HCT116 (cell line): Measurements from ENCODE around the gene FGF1. TPM values are rescaled to one million over a fixed set of nuclear protein-coding genes. Genes with fewer than 3 reads are reported as not detected.

Experiments
- ATAC-seq: fragments of 200-7000 bp; cut with Tn5 transposase; 2 replicates; pipeline ENCODE4 v1.9.1; 2020; ENCODE audit warnings: mild to moderate bottlenecking, moderate library complexity
- BruUV-seq: library from RNA; stranded (reverse); fragments of 400-500 nt; replicated peaks from 2 replicates; lab custom pipeline; 2021; lab: Mats Ljungman, UMichigan
- CTCF ChIA-PET: fragments of 300-600 bp; sonication (Branson Sonifier 250); formaldehyde crosslinking; loops from one replicate; lab custom pipeline; 2021; ENCODE audit warnings: antibody characterized with exemption; lab: Charles Lee
- POLR2A ChIA-PET: fragments of 300-600, 350-600 bp; sonication (Branson Sonifier 250); formaldehyde crosslinking; loops from one replicate; lab custom pipeline; 2021; ENCODE audit warnings: antibody characterized with exemption; lab: Charles Lee
- RAD21 ChIA-PET, 2 experiments: fragments of 300-600 bp; sonication (Branson Sonifier 250); formaldehyde crosslinking; loops; one replicate each; lab custom pipeline; 2023; ENCODE audit warnings: low total read pairs in 2 of 2; ENCODE audit not compliant: uncharacterized antibody in 2 of 2, unreplicated experiment in 2 of 2, low non-redundant PET in 1 of 2; lab: Charles Lee
- DNase-seq: peaks from one replicate; pipeline ENCODE4 v3.0.0-alpha.2; 2010; ENCODE audit warnings: low read depth, low spot score
- H2AFZ ChIP-seq: fragments of 200-600 bp; shearing (Covaris generic), sonication (generic); 2 replicates; pipeline ENCODE4 v1.6.1; 2017; ENCODE audit warnings: low read depth, mixed run types, mixed read lengths, antibody characterized with exemption, low read length; ENCODE audit not compliant: poor library complexity, severe bottlenecking
- H3K27ac ChIP-seq: 2 replicates; pipeline ENCODE4 v1.5.1; 2012; ENCODE audit warnings: low read depth, low read length
- H3K27me3 ChIP-seq: fragments of 200-600 bp; sonication (generic); 2 replicates; pipeline ENCODE4 v1.6.1; 2016; ENCODE audit warnings: mixed run types, low read length, mixed read lengths; ENCODE audit not compliant: insufficient read depth
- H3K36me3 ChIP-seq, 2 experiments: fragments of 200-500 bp in 1 of 2; fragments of 200-600 bp in 1 of 2; sonication (Bioruptor generic) in 1 of 2; sonication (generic) in 1 of 2; 2 replicates each; pipeline versions ENCODE4 v1.5.1 to v1.6.1; 2014 to 2016; ENCODE audit warnings: low read length in 2 of 2, inconsistent platforms in 1 of 2, mixed read lengths in 1 of 2, mixed run types in 1 of 2; ENCODE audit not compliant: insufficient read depth in 2 of 2, control insufficient read depth in 1 of 2
- H3K4me1 ChIP-seq, 2 experiments: fragments of 200-600 bp in 1 of 2; sonication (generic) in 1 of 2; 2 replicates each; pipeline versions ENCODE4 v1.5.1 to v1.6.1; 2012 to 2017; ENCODE audit warnings: low read length in 2 of 2, inconsistent platforms in 1 of 2, mild to moderate bottlenecking in 1 of 2, mixed read lengths in 1 of 2, mixed run types in 1 of 2, moderate library complexity in 1 of 2; ENCODE audit not compliant: insufficient read depth in 2 of 2, control insufficient read depth in 1 of 2
- H3K4me2 ChIP-seq: fragments of 200-600 bp; sonication (generic); 2 replicates; pipeline ENCODE4 v1.6.1; 2017; ENCODE audit warnings: mixed run types, low read length, mixed read lengths
- H3K4me3 ChIP-seq, 2 experiments: fragments of 200-600 bp in 1 of 2; sonication (generic) in 1 of 2; replicated peaks in 1 of 2; 2 replicates each; pipeline ENCODE4 v1.5.1; 2011 to 2016; ENCODE audit warnings: low read length in 2 of 2, control low read depth in 1 of 2, low read depth in 1 of 2, mild to moderate bottlenecking in 1 of 2, mixed read lengths in 1 of 2, mixed run types in 1 of 2
- H3K79me2 ChIP-seq: fragments of 200-600 bp; sonication (generic); 2 replicates; pipeline ENCODE4 v1.6.1; 2017; ENCODE audit warnings: mild to moderate bottlenecking, mixed run types, low read length, moderate library complexity, mixed read lengths; ENCODE audit not compliant: insufficient read depth
- H3K9ac ChIP-seq: fragments of 200-600 bp; sonication (generic); 2 replicates; pipeline ENCODE4 v1.6.1; 2016; ENCODE audit warnings: low read length, mixed read lengths
- H3K9me2 ChIP-seq: fragments of 200-600 bp; sonication (generic), shearing (Covaris generic); 2 replicates; pipeline ENCODE4 v1.6.1; 2017; ENCODE audit warnings: mixed run types, mild to moderate bottlenecking, moderate library complexity; ENCODE audit not compliant: insufficient read depth
- H3K9me3 ChIP-seq, 2 experiments: fragments of 200-500 bp in 1 of 2; fragments of 200-600 bp in 1 of 2; sonication (Bioruptor generic) in 1 of 2; sonication (generic) in 1 of 2; 2 replicates each; pipeline ENCODE4 v1.6.1; 2014 to 2017; ENCODE audit warnings: low read length in 2 of 2, mixed read lengths in 2 of 2, inconsistent platforms in 1 of 2, low read depth in 1 of 2, mild to moderate bottlenecking in 1 of 2, mixed run types in 1 of 2, moderate library complexity in 1 of 2; ENCODE audit not compliant: control insufficient read depth in 1 of 2, insufficient read depth in 1 of 2
- H4K20me1 ChIP-seq: fragments of 200-600 bp; sonication (generic), shearing (Covaris generic); 2 replicates; pipeline ENCODE4 v1.6.1; 2017; ENCODE audit warnings: mixed run types, mild to moderate bottlenecking, moderate library complexity; ENCODE audit not compliant: insufficient read depth
- ATF3 ChIP-seq: IDR thresholded peaks from 2 replicates; pipeline ENCODE4 v1.6.1; 2012
- JUND ChIP-seq: IDR thresholded peaks from 2 replicates; pipeline ENCODE4 v1.6.1; 2012
- RAD21 ChIP-seq: IDR thresholded peaks from 2 replicates; pipeline ENCODE4 v1.6.1; 2012; ENCODE audit warnings: low read depth, mild to moderate bottlenecking
- REST ChIP-seq: IDR thresholded peaks from 2 replicates; pipeline ENCODE4 v1.6.1; 2012; ENCODE audit warnings: low read depth
- SP1 ChIP-seq: IDR thresholded peaks from 2 replicates; pipeline ENCODE4 v1.6.1; 2012; ENCODE audit warnings: low read depth
- TCF7L2 ChIP-seq: IDR thresholded peaks from 2 replicates; pipeline ENCODE4 v1.7.0; 2011; ENCODE audit warnings: borderline replicate concordance, inconsistent platforms; ENCODE audit not compliant: insufficient read depth, insufficient read length; ENCODE audit errors: extremely low read depth
- intact Hi-C: fragments of 100-400 bp; cut with micrococcal nuclease; formaldehyde crosslinking; loops from 2 replicates; pipeline ENCODE4 v1.10.0; 2022
- total RNA-seq: library from RNA; stranded (reverse); gene quantifications from one replicate; pipeline ENCODE4 v1.2.1, GENCODE V29; 2021; ENCODE audit not compliant: unreplicated experiment

The FGF1 gene
- total RNA-seq, 1 experiment from 2014 or later, result not detected

GRCh38 chr5:142671801-142672200, 14.1 kb downstream of the FGF1 start (continued):
- TF ChIP-seq ATF3, result no peak

- Histone ChIP-seq H4K20me1 (no peaks in the 10 kb centered on the region), H3K9ac (no peak overlapping the region), H3K36me3 (no peaks in the 10 kb centered on the region), H3K27ac (no peak overlapping the region), H3K4me2 (no peak overlapping the region), H3K9me2 (no peaks in the 10 kb centered on the region), H3K27me3 (no peaks in the 10 kb centered on the region), H3K79me2 (no peaks in the 10 kb centered on the region), H2AFZ (no peak overlapping the region), H3K4me3 (no peak overlapping the region), H3K9me3 (no peaks in the 10 kb centered on the region), H3K4me1 (peaks cover 3 to 12% of the 10 kb centered on the region in 2 experiments; a peak in 3 of 4 replicates)
- ChIA-PET RAD21 (no interaction called here), CTCF (interaction anchor here (4.8 kb wide), 1 partner anchor 17 kb away, joined by 21 read pairs; no protein-coding TSS in a partner anchor), POLR2A (no interaction called here)
- BruUV-seq, result no TSS peak
- DNase-seq (no peak), ATAC-seq (no peak)
- TF ChIP-seq SP1 (no peak), REST (no peak), JUND (no peak), ATF3 (no peak), RAD21 (no peak), TCF7L2 (no peak)
- intact Hi-C loops, result no loop called here
Observed at GRCh38 chr5:142671266-142671665, 14.6 kb downstream of the FGF1 start.
